HEK293 (cell line): ENCODE results near the gene NCSTN.

ENCODE experiments used
- GLI4 ChIP-seq: fragments of 450-650 bp; formaldehyde crosslinking; IDR thresholded peaks from 2 replicates; pipeline ENCODE4 v1.5.1; 2016; ENCODE audit warnings: missing biosample characterization, missing genetic modification characterization
- IKZF3 ChIP-seq: fragments of 450-650 bp; IDR thresholded peaks from 2 replicates; pipeline ENCODE4 v1.5.0; 2018; ENCODE audit warnings: missing biosample characterization, mild to moderate bottlenecking, missing genetic modification characterization, moderate library complexity
- KLF1 ChIP-seq: fragments of 450-650 bp; formaldehyde crosslinking; IDR thresholded peaks from 2 replicates; pipeline ENCODE4 v1.5.1; 2016; ENCODE audit warnings: missing biosample characterization, missing genetic modification characterization
- KLF8 ChIP-seq: fragments of 450-650 bp; formaldehyde crosslinking; IDR thresholded peaks from 2 replicates; pipeline ENCODE4 v1.5.1; 2016; ENCODE audit warnings: missing biosample characterization, missing genetic modification characterization
- SP3 ChIP-seq: fragments of 450-650 bp; formaldehyde crosslinking; IDR thresholded peaks from 2 replicates; pipeline ENCODE4 v1.5.1; 2016; ENCODE audit warnings: missing biosample characterization, missing genetic modification characterization
- ZBTB1 ChIP-seq: fragments of 450-650 bp; formaldehyde crosslinking; IDR thresholded peaks from 2 replicates; pipeline ENCODE4 v1.5.1; 2016; ENCODE audit warnings: missing biosample characterization, missing genetic modification characterization
- ZBTB21 ChIP-seq: fragments of 450-650 bp; formaldehyde crosslinking; IDR thresholded peaks from 2 replicates; pipeline ENCODE4 v1.5.1; 2017; ENCODE audit warnings: missing biosample characterization, missing genetic modification characterization
- ZBTB48 ChIP-seq: fragments of 450-650 bp; formaldehyde crosslinking; IDR thresholded peaks from 2 replicates; pipeline ENCODE4 v1.5.1; 2016; ENCODE audit warnings: missing biosample characterization, missing genetic modification characterization
- ZBTB7A ChIP-seq: fragments of 450-650 bp; formaldehyde crosslinking; IDR thresholded peaks from 2 replicates; pipeline ENCODE4 v1.5.1; 2016; ENCODE audit warnings: low read depth, missing biosample characterization, missing genetic modification characterization
- ZNF146 ChIP-seq: fragments of 450-650 bp; formaldehyde crosslinking; IDR thresholded peaks from 2 replicates; pipeline ENCODE4 v1.5.1; 2016; ENCODE audit warnings: missing biosample characterization, missing genetic modification characterization
- ZNF184 ChIP-seq: fragments of 450-650 bp; IDR thresholded peaks from 2 replicates; pipeline ENCODE4 v1.5.1; 2018; ENCODE audit warnings: missing biosample characterization, mild to moderate bottlenecking, missing genetic modification characterization
- ZNF324 ChIP-seq: fragments of 450-650 bp; formaldehyde crosslinking; IDR thresholded peaks from 2 replicates; pipeline ENCODE4 v1.5.1; 2016; ENCODE audit warnings: missing biosample characterization, missing genetic modification characterization
- ZNF510 ChIP-seq: fragments of 450-650 bp; formaldehyde crosslinking; IDR thresholded peaks from 2 replicates; pipeline ENCODE4 v1.5.1; 2018; ENCODE audit warnings: mild to moderate bottlenecking, missing genetic modification characterization, missing biosample characterization; ENCODE audit not compliant: insufficient replicate concordance
- ZNF571 ChIP-seq: fragments of 450-650 bp; formaldehyde crosslinking; IDR thresholded peaks from 2 replicates; pipeline ENCODE4 v1.5.0; 2017; ENCODE audit warnings: missing biosample characterization, missing genetic modification characterization
- ZNF660 ChIP-seq: fragments of 450-650 bp; IDR thresholded peaks from 2 replicates; pipeline ENCODE4 v1.5.1; 2018; ENCODE audit warnings: missing biosample characterization, mild to moderate bottlenecking, missing genetic modification characterization
- ZNF777 ChIP-seq: fragments of 450-650 bp; formaldehyde crosslinking; IDR thresholded peaks from 2 replicates; pipeline ENCODE4 v1.5.1; 2017; ENCODE audit warnings: missing biosample characterization, missing genetic modification characterization, borderline replicate concordance
- ZNF785 ChIP-seq: fragments of 450-650 bp; formaldehyde crosslinking; IDR thresholded peaks from 2 replicates; pipeline ENCODE4 v1.5.1; 2016; ENCODE audit warnings: missing biosample characterization, missing genetic modification characterization
- ZNF843 ChIP-seq: fragments of 450-650 bp; formaldehyde crosslinking; IDR thresholded peaks from 2 replicates; pipeline ENCODE4 v1.5.1; 2016; ENCODE audit warnings: missing biosample characterization, missing genetic modification characterization
- TF ChIP-seq, protein P1 (sequence below): fragments of 450-650 bp; formaldehyde crosslinking; IDR thresholded peaks from 2 replicates; pipeline ENCODE4 v1.5.1; 2017; ENCODE audit warnings: missing biosample characterization, missing genetic modification characterization
- TF ChIP-seq, protein P2 (sequence below): fragments of 450-650 bp; formaldehyde crosslinking; IDR thresholded peaks from 2 replicates; pipeline ENCODE4 v1.5.1; 2016; ENCODE audit warnings: missing biosample characterization, missing genetic modification characterization
- TF ChIP-seq, protein P3 (sequence below): fragments of 450-650 bp; formaldehyde crosslinking; IDR thresholded peaks from 2 replicates; pipeline ENCODE4 v1.5.1; 2016; ENCODE audit warnings: missing biosample characterization, missing genetic modification characterization
- TF ChIP-seq, protein P4 (sequence below): fragments of 450-650 bp; formaldehyde crosslinking; IDR thresholded peaks from 2 replicates; pipeline ENCODE4 v1.5.1; 2016; ENCODE audit warnings: missing biosample characterization, missing genetic modification characterization
- TF ChIP-seq, protein P5 (sequence below): fragments of 450-650 bp; formaldehyde crosslinking; IDR thresholded peaks from 2 replicates; pipeline ENCODE4 v1.5.0; 2017; ENCODE audit warnings: missing biosample characterization, missing genetic modification characterization, borderline replicate concordance
- TF ChIP-seq, protein P6 (sequence below): fragments of 450-650 bp; formaldehyde crosslinking; IDR thresholded peaks from 2 replicates; pipeline ENCODE4 v1.5.1; 2016; ENCODE audit warnings: missing biosample characterization, missing genetic modification characterization, borderline replicate concordance

Gene NCSTN

DNA sequence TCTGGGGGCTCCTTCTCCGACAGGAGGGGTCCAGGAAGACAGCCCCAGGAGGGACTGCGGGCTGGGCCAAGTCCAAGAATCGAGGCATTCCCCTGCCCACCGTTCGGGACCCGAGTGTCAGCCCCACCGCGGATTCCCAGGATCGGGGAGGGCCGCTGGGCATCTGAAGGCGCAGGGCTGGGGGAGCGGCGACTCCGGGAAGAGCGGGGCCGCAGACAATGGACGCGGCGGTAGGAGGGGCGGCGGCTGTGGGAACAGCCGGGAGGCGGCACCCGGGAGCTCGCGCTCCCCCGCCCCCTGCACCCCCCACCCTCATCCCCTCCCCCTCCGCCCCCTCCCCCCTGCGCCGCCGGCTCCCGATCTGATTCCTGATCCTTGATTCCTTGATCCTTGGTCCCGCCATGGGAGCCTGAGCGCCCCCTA, 57.1 kb downstream of the NCSTN start, which contains the start of gene VANGL2 (continued):
- TF ChIP-seq KLF8 (tag by site-specific recombination) (peak; percentile 43), ZNF510 (tag by site-specific recombination) (no peak), ZNF843 (tag by site-specific recombination) (no peak), GLI4 (tag by site-specific recombination) (peak; percentile 79; the same call in 1 of the 2 replicates), SP3 (tag by site-specific recombination) (peak; percentile 53), ZNF146 (tag by site-specific recombination) (0 out of 2 replicates have a peak, but pooled peaks have one; percentile 7), ZBTB21 (no peak), ZNF184 (tag by site-specific recombination) (no peak), ZBTB48 (tag by site-specific recombination) (peak; percentile 63; the same call in 1 of the 2 replicates), ZNF777 (tag by site-specific recombination) (0 out of 2 replicates have a peak, but pooled peaks have one; percentile 29), ZNF324 (peak; percentile 68; the same call in 1 of the 2 replicates), ZNF785 (tag by site-specific recombination) (no peak), ZNF660 (peak; percentile 60), ZBTB1 (no peak), ZBTB7A (tag by site-specific recombination) (0 out of 2 replicates have a peak, but pooled peaks have one; percentile 52), KLF1 (tag by site-specific recombination) (peak; percentile 41; the same call in 1 of the 2 replicates), ZNF571 (tag by site-specific recombination) (no peak), IKZF3 (tag by site-specific recombination) (peak; percentile 90)
- TF ChIP-seq, protein P1, sequence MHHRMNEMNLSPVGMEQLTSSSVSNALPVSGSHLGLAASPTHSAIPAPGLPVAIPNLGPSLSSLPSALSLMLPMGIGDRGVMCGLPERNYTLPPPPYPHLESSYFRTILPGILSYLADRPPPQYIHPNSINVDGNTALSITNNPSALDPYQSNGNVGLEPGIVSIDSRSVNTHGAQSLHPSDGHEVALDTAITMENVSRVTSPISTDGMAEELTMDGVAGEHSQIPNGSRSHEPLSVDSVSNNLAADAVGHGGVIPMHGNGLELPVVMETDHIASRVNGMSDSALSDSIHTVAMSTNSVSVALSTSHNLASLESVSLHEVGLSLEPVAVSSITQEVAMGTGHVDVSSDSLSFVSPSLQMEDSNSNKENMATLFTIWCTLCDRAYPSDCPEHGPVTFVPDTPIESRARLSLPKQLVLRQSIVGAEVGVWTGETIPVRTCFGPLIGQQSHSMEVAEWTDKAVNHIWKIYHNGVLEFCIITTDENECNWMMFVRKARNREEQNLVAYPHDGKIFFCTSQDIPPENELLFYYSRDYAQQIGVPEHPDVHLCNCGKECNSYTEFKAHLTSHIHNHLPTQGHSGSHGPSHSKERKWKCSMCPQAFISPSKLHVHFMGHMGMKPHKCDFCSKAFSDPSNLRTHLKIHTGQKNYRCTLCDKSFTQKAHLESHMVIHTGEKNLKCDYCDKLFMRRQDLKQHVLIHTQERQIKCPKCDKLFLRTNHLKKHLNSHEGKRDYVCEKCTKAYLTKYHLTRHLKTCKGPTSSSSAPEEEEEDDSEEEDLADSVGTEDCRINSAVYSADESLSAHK: peak; percentile 40; the same call in 1 of the 2 replicates
- TF ChIP-seq, protein P2, sequence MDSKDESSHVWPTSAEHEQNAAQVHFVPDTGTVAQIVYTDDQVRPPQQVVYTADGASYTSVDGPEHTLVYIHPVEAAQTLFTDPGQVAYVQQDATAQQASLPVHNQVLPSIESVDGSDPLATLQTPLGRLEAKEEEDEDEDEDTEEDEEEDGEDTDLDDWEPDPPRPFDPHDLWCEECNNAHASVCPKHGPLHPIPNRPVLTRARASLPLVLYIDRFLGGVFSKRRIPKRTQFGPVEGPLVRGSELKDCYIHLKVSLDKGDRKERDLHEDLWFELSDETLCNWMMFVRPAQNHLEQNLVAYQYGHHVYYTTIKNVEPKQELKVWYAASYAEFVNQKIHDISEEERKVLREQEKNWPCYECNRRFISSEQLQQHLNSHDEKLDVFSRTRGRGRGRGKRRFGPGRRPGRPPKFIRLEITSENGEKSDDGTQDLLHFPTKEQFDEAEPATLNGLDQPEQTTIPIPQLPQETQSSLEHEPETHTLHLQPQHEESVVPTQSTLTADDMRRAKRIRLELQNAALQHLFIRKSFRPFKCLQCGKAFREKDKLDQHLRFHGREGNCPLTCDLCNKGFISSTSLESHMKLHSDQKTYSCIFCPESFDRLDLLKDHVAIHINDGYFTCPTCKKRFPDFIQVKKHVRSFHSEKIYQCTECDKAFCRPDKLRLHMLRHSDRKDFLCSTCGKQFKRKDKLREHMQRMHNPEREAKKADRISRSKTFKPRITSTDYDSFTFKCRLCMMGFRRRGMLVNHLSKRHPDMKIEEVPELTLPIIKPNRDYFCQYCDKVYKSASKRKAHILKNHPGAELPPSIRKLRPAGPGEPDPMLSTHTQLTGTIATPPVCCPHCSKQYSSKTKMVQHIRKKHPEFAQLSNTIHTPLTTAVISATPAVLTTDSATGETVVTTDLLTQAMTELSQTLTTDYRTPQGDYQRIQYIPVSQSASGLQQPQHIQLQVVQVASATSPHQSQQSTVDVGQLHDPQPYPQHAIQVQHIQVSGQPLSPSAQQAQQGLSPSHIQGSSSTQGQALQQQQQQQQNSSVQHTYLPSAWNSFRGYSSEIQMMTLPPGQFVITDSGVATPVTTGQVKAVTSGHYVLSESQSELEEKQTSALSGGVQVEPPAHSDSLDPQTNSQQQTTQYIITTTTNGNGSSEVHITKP (tag by site-specific recombination): peak; percentile 42
- TF ChIP-seq, protein P3, sequence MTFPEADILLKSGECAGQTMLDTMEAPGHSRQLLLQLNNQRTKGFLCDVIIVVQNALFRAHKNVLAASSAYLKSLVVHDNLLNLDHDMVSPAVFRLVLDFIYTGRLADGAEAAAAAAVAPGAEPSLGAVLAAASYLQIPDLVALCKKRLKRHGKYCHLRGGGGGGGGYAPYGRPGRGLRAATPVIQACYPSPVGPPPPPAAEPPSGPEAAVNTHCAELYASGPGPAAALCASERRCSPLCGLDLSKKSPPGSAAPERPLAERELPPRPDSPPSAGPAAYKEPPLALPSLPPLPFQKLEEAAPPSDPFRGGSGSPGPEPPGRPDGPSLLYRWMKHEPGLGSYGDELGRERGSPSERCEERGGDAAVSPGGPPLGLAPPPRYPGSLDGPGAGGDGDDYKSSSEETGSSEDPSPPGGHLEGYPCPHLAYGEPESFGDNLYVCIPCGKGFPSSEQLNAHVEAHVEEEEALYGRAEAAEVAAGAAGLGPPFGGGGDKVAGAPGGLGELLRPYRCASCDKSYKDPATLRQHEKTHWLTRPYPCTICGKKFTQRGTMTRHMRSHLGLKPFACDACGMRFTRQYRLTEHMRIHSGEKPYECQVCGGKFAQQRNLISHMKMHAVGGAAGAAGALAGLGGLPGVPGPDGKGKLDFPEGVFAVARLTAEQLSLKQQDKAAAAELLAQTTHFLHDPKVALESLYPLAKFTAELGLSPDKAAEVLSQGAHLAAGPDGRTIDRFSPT (tag by site-specific recombination): peak; percentile 83
- TF ChIP-seq, protein P4, sequence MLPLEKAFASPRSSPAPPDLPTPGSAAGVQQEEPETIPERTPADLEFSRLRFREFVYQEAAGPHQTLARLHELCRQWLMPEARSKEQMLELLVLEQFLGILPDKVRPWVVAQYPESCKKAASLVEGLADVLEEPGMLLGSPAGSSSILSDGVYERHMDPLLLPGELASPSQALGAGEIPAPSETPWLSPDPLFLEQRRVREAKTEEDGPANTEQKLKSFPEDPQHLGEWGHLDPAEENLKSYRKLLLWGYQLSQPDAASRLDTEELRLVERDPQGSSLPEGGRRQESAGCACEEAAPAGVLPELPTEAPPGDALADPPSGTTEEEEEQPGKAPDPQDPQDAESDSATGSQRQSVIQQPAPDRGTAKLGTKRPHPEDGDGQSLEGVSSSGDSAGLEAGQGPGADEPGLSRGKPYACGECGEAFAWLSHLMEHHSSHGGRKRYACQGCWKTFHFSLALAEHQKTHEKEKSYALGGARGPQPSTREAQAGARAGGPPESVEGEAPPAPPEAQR: 0 out of 2 replicates have a peak, but pooled peaks have one; percentile 43
- TF ChIP-seq, protein P5, sequence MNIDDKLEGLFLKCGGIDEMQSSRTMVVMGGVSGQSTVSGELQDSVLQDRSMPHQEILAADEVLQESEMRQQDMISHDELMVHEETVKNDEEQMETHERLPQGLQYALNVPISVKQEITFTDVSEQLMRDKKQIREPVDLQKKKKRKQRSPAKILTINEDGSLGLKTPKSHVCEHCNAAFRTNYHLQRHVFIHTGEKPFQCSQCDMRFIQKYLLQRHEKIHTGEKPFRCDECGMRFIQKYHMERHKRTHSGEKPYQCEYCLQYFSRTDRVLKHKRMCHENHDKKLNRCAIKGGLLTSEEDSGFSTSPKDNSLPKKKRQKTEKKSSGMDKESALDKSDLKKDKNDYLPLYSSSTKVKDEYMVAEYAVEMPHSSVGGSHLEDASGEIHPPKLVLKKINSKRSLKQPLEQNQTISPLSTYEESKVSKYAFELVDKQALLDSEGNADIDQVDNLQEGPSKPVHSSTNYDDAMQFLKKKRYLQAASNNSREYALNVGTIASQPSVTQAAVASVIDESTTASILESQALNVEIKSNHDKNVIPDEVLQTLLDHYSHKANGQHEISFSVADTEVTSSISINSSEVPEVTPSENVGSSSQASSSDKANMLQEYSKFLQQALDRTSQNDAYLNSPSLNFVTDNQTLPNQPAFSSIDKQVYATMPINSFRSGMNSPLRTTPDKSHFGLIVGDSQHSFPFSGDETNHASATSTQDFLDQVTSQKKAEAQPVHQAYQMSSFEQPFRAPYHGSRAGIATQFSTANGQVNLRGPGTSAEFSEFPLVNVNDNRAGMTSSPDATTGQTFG (tag by site-specific recombination): peak; percentile 36; the same call in 1 of the 2 replicates
- TF ChIP-seq, protein P6, sequence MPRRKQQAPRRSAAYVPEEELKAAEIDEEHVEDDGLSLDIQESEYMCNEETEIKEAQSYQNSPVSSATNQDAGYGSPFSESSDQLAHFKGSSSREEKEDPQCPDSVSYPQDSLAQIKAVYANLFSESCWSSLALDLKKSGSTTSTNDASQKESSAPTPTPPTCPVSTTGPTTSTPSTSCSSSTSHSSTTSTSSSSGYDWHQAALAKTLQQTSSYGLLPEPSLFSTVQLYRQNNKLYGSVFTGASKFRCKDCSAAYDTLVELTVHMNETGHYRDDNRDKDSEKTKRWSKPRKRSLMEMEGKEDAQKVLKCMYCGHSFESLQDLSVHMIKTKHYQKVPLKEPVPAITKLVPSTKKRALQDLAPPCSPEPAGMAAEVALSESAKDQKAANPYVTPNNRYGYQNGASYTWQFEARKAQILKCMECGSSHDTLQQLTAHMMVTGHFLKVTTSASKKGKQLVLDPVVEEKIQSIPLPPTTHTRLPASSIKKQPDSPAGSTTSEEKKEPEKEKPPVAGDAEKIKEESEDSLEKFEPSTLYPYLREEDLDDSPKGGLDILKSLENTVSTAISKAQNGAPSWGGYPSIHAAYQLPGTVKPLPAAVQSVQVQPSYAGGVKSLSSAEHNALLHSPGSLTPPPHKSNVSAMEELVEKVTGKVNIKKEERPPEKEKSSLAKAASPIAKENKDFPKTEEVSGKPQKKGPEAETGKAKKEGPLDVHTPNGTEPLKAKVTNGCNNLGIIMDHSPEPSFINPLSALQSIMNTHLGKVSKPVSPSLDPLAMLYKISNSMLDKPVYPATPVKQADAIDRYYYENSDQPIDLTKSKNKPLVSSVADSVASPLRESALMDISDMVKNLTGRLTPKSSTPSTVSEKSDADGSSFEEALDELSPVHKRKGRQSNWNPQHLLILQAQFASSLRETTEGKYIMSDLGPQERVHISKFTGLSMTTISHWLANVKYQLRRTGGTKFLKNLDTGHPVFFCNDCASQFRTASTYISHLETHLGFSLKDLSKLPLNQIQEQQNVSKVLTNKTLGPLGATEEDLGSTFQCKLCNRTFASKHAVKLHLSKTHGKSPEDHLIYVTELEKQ (tag by site-specific recombination): peak; percentile 59; the same call in 1 of the 2 replicates
